HG02870 (cell line): ENCODE measurements around the gene NEBL.
"Not testable (repeated sequence)": the region's sequence is repeated elsewhere in the genome, so short reads cannot be mapped to it uniquely, and the experiment has no call there.

Experiments used
- ATAC-seq: cut with Tn5 transposase; IDR thresholded peaks from one replicate; pipeline ENCODE4 v1.9.1; 2021; ENCODE audit warnings: mild to moderate bottlenecking, moderate library complexity; ENCODE audit not compliant: unreplicated experiment

The NEBL gene

GRCh38 chr10:20897146-20897825 lies at the start of gene NEBL:
Gene NEBL (minus strand): TSS chr10:20897311. CDS start chr10:20897205, 106 bp downstream.
- ATAC-seq: no peak

- ATAC-seq: no peak
Measured at GRCh38 chr10:20945546-20946332, 48.6 kb upstream of the NEBL start.

- no peak for ATAC-seq
Measured at GRCh38 chr10:20944789-20945502, 47.8 kb upstream of the NEBL start.

- ATAC-seq: not testable (repeated sequence)
Measured at GRCh38 chr10:20939414-20939813, 42.3 kb upstream of the NEBL start.

- no peak for ATAC-seq
Measured at GRCh38 chr10:20936396-20936795, 39.3 kb upstream of the NEBL start.

GRCh38 chr10:20935931-20936330 lies 38.8 kb upstream of the NEBL start:
- no peak for ATAC-seq

GRCh38 chr10:20935301-20935700 lies 38.2 kb upstream of the NEBL start:
- no peak for ATAC-seq

- no peak for ATAC-seq
Measured at GRCh38 chr10:20933705-20934104, 36.6 kb upstream of the NEBL start.

GRCh38 chr10:20932606-20933126 lies 35.6 kb upstream of the NEBL start:
- ATAC-seq: no peak

GRCh38 chr10:20931156-20931795 lies 34.2 kb upstream of the NEBL start:
- no peak for ATAC-seq

- ATAC-seq: no peak
Measured at GRCh38 chr10:20927456-20927855, 30.3 kb upstream of the NEBL start.

- ATAC-seq: no peak
Measured at GRCh38 chr10:20922451-20922850, 25.3 kb upstream of the NEBL start.

GRCh38 chr10:20922033-20922432 lies 24.9 kb upstream of the NEBL start:
- no peak for ATAC-seq

GRCh38 chr10:20920061-20920460 lies 22.9 kb upstream of the NEBL start:
- no peak for ATAC-seq

GRCh38 chr10:20919481-20919880 lies 22.4 kb upstream of the NEBL start:
- ATAC-seq: no peak

GRCh38 chr10:20916976-20917375 lies 19.9 kb upstream of the NEBL start:
- no peak for ATAC-seq

- ATAC-seq: no peak
Measured at GRCh38 chr10:20912969-20913368, 15.9 kb upstream of the NEBL start.

- no peak for ATAC-seq
Measured at GRCh38 chr10:20911626-20912025, 14.5 kb upstream of the NEBL start.

- no peak for ATAC-seq
Measured at GRCh38 chr10:20909801-20910200, 12.7 kb upstream of the NEBL start.

GRCh38 chr10:20908391-20908790 lies 11.3 kb upstream of the NEBL start:
- no peak for ATAC-seq
